Measurements from ENCODE around the gene EDC3. TPM values are rescaled to one million over a fixed set of nuclear protein-coding genes. Genes with fewer than 3 reads are reported as not detected.
A peak's percentile ranks its signal among the peaks of the same experiment; 100 is the strongest.

EDC3 gene
- total RNA-seq, 3 donors from 2014 or later = 30.9 to 31.9 (median 31.6) TPM

DNA sequence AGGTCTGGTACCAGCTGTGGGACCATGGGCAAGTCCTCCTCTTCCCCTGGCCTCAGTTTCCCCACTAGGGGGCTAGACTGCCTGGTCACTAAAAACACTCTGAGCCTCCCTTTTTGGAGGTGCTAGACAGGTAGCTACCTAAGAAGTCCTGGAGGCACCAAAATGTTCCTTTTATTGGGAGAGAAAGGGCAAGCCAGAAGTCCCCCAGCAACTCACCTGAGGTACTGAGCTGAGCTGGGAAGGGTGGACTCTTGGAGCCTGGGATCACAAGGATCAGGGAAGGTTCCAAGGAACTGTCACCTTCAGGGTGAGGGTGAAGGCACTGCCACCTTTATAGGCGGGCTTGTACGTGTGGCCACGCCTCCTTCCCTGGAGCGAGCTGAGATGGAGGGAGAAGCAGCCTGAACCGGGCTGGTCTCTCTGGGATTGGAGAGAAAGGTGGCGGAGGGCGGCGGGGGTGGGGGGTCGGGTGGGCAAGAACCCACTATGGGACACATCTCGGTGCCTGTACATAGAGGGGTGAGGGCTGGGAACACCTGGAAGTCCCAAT, 29.5 kb upstream of the EDC3 start, which contains the start of gene CYP1A1:
CYP1A1 (minus strand) TSS at position 304 of the 550 bp plus-strand sequence. CDS start 2,431 bp downstream, outside the sequence.
- no peaks in the 10 kb centered on the region for H3K36me3 ChIP-seq (ENCODE audit: low read depth)
- peak; percentile 83 for ATAC-seq
- TF ChIP-seq, protein P1, sequence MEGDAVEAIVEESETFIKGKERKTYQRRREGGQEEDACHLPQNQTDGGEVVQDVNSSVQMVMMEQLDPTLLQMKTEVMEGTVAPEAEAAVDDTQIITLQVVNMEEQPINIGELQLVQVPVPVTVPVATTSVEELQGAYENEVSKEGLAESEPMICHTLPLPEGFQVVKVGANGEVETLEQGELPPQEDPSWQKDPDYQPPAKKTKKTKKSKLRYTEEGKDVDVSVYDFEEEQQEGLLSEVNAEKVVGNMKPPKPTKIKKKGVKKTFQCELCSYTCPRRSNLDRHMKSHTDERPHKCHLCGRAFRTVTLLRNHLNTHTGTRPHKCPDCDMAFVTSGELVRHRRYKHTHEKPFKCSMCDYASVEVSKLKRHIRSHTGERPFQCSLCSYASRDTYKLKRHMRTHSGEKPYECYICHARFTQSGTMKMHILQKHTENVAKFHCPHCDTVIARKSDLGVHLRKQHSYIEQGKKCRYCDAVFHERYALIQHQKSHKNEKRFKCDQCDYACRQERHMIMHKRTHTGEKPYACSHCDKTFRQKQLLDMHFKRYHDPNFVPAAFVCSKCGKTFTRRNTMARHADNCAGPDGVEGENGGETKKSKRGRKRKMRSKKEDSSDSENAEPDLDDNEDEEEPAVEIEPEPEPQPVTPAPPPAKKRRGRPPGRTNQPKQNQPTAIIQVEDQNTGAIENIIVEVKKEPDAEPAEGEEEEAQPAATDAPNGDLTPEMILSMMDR (IDR thresholded peaks at IDR 0.05) = no peak
- H3K4me3 ChIP-seq = no peak within 1 kb of the TSS
- peaks cover 14% of the 10 kb centered on the region for H3K4me1 ChIP-seq (ENCODE audit: low read depth)
- DNase-seq = peak; percentile 57 to 62 (median 58)
- intact Hi-C loops (cut with DNase I, micrococcal nuclease) = no loop called here
- no peaks in the 10 kb centered on the region for H3K9me3 ChIP-seq

DNA sequence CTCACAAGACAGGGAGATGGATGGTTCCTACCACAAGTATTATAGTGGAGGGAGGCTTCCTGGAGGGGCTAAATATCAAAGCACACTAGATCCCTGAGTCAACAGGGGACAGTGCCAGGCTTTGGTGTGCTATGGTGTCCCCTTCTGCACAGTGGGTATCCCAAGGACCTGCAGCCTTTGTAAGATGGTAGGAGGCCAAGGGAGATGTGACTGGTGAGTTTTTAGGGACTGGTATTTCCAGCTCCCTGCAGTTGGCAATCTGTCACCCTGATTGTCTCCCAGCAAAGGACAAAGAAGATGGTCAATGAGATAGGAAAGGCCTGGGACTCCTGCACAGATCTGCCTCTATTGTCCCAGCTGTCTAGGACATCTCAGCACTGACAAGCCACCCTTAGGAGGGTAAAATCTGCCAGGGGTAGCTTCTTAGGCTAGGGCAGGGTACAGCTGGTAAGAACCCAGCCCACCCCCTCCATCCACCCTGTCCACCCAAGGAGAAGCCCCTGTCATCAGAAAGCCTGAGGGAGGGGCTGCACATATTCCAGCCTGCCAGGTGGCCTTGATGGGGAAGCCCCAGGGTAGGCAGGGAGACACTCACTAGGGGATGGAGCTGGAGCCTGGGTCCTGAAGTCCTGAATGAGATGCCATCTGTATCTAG, 28.9 kb upstream of the EDC3 start:
- peaks cover 14% of the 10 kb centered on the region for H3K4me1 ChIP-seq (ENCODE audit: low read depth)
- ATAC-seq = no peak
- H3K4me3 ChIP-seq = no peak overlapping the region
- TF ChIP-seq, protein P1 (IDR thresholded peaks at IDR 0.05) = no peak
- no peaks in the 10 kb centered on the region for H3K9me3 ChIP-seq
- intact Hi-C loops (cut with DNase I, micrococcal nuclease) = no loop called here
- H3K36me3 ChIP-seq (ENCODE audit: low read depth) = no peaks in the 10 kb centered on the region
- no peak for DNase-seq

DNA sequence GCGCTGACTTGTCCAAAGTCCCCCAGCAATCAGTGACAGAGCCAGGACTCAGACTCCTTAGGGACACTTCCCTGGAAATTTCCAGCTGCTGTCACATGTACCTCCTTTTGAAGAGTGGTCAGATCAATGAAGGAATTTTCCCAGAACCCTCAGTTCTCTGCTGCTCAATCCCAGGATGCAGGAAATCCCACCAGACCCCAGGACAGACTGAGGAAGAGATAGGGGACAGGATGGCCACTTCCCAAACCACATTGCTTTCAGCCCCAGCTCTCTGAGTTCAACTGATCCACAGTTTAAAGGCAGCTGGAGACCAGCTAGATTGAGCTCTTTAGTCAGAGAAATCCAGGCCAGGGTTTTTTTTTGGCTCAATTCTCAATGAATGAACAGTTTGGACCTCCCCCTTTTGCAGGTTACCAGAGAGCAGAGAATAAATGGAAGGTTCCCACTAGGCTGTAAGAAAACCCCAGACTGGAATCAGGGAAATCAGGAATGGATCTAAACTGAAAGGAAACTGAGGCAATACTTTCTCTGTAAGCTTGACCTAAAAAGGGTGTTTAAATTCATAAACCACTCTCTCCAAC, 28.0 kb upstream of the EDC3 start:
- TF ChIP-seq, protein P1 (IDR thresholded peaks at IDR 0.05) = no peak
- peak; percentile 50 for ATAC-seq
- peak in 1 of 3 donors; percentile 34 for DNase-seq
- Histone ChIP-seq H3K9me3 (no peaks in the 10 kb centered on the region), H3K4me3 (no peak overlapping the region), H3K4me1 (ENCODE audit: low read depth) (peaks cover 14% of the 10 kb centered on the region), H3K36me3 (ENCODE audit: low read depth) (no peaks in the 10 kb centered on the region)
- intact Hi-C loops (cut with DNase I, micrococcal nuclease) = no loop called here

DNA sequence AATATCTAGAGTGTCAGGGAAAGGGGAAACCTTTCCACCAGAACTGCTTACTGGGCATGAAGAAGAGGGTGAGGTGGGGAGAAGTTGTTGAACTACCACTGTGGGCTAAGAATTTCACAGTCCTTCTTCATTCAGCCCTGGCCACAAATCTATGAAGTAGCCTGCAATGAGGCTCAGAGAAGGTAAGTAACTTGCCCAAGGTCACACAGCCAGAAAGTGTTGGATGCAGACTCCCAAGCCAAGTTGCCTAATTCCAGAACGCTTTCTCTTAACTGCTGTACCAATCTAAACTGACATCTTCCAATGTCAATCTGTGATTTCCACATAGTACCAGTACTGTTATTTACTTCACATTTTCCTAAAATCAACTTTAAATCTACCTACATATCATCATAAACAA, 27.4 kb upstream of the EDC3 start:
- intact Hi-C loops (cut with DNase I, micrococcal nuclease) = no loop called here
- no peak for ATAC-seq
- Histone ChIP-seq H3K36me3 (ENCODE audit: low read depth) (no peaks in the 10 kb centered on the region), H3K9me3 (no peaks in the 10 kb centered on the region), H3K4me1 (ENCODE audit: low read depth) (peaks cover 14% of the 10 kb centered on the region), H3K4me3 (no peak overlapping the region)
- no peak for DNase-seq
- TF ChIP-seq, protein P1 (IDR thresholded peaks at IDR 0.05) = no peak

DNA sequence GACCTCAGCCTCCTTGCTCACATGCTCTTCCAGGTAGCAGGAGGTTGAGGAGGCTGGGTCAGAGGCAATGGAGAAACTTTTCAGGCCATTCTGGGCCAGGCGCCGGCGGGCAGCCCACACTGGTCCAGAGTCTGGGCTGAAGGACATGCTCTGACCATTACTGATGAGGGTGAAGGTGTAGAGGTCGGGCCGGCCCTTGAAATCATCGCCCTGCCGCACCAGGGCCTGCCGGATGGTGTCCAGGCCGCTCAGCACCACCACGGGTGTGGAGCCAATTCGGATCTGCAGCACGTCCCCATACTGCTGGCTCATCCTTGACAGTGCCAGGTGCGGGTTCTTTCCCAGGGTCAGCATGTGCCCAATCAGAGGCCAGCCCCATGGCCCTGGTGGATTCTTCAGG, 26.8 kb upstream of the EDC3 start:
- TF ChIP-seq, protein P1 (IDR thresholded peaks at IDR 0.05) = no peak
- intact Hi-C loops (cut with DNase I, micrococcal nuclease) = no loop called here
- no peaks in the 10 kb centered on the region for H3K9me3 ChIP-seq
- no peak for DNase-seq
- no peaks in the 10 kb centered on the region for H3K36me3 ChIP-seq (ENCODE audit: low read depth)
- H3K4me3 ChIP-seq = no peak overlapping the region
- ATAC-seq = no peak
- H3K4me1 ChIP-seq (ENCODE audit: low read depth) = peaks cover 14% of the 10 kb centered on the region

All from mucosa of descending colon (tissue), 3 donors.